ENCODE data around the gene ALG9. TPM values are rescaled to one million over a fixed set of nuclear protein-coding genes. Genes with fewer than 3 reads are reported as not detected.

ALG9 gene
- total RNA-seq, 2 donors from 2014 or later = 24.9 to 26.5 TPM

DNA sequence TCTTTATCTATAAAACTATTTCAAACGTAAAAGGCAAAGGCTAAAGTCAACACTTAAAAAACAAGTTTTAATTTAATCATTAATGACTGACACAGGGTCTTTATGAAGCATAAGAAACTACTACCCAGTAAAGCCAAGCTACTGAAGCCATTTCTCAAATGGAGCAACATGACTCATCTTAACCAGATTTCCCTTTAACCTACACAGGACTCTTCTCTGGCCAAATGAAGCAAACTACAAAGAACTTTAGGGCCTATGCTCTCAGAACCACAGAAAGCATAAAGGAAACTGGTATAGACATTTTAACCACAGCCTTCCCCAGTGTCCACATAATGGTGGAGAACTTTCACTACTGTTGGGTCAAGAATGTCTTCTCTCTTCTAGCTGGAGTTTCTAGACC is 34.7 kb downstream of the ALG9 start:
- no peaks in the 10 kb centered on the region for H3K27me3 ChIP-seq (replicated peaks; ENCODE audit: insufficient read depth)
- no peak for DNase-seq (ENCODE audit: low spot score)
- no peaks in the 10 kb centered on the region for H3K4me1 ChIP-seq (replicated peaks)
- H3K36me3 ChIP-seq = no peaks in the 10 kb centered on the region
- TF ChIP-seq, protein P1, sequence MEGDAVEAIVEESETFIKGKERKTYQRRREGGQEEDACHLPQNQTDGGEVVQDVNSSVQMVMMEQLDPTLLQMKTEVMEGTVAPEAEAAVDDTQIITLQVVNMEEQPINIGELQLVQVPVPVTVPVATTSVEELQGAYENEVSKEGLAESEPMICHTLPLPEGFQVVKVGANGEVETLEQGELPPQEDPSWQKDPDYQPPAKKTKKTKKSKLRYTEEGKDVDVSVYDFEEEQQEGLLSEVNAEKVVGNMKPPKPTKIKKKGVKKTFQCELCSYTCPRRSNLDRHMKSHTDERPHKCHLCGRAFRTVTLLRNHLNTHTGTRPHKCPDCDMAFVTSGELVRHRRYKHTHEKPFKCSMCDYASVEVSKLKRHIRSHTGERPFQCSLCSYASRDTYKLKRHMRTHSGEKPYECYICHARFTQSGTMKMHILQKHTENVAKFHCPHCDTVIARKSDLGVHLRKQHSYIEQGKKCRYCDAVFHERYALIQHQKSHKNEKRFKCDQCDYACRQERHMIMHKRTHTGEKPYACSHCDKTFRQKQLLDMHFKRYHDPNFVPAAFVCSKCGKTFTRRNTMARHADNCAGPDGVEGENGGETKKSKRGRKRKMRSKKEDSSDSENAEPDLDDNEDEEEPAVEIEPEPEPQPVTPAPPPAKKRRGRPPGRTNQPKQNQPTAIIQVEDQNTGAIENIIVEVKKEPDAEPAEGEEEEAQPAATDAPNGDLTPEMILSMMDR (IDR thresholded peaks at IDR 0.05) = no peak
- TF ChIP-seq POLR2AphosphoS5 (IDR thresholded peaks at IDR 0.05) = no peak
- no peak for TF ChIP-seq POLR2A (IDR thresholded peaks at IDR 0.05)
- WGBS = 47% methylated on average over 1 of the region's 1 CpG
- H3K4me3 ChIP-seq = no peak overlapping the region
- H3K27ac ChIP-seq = no peak overlapping the region
- intact Hi-C loops (cut with DNase I) = no loop called here
- H3K9me3 ChIP-seq = no peaks in the 10 kb centered on the region

DNA sequence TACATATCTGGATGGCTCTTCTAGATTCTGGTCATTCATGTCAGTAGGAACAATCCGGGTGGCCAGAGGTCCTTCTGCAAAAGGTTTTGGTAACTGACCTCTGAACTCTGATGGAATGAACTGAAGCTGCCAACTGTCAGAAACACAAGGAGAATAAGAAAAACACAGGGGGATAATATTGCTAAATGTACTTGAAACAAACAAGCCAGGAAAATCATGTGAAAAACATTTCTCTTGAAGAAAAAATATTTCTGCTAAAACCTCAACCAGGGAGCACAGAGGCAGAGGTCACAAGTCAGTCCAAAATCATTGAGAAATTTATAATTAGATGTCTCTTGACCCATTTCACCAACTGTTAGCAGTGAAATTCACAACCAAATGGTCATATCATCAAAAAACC is 35.2 kb downstream of the ALG9 start:
- 96% methylated on average over 1 of the region's 1 CpG for WGBS
- H3K27me3 ChIP-seq (replicated peaks; ENCODE audit: insufficient read depth) = no peaks in the 10 kb centered on the region
- no peak for DNase-seq (ENCODE audit: low spot score)
- intact Hi-C loops (cut with DNase I) = no loop called here
- H3K27ac ChIP-seq = no peak overlapping the region
- H3K36me3 ChIP-seq = no peaks in the 10 kb centered on the region
- H3K9me3 ChIP-seq = no peaks in the 10 kb centered on the region
- no peak for TF ChIP-seq POLR2AphosphoS5 (IDR thresholded peaks at IDR 0.05)
- no peak for TF ChIP-seq POLR2A (IDR thresholded peaks at IDR 0.05)
- TF ChIP-seq, protein P1 (IDR thresholded peaks at IDR 0.05) = no peak
- no peaks in the 10 kb centered on the region for H3K4me1 ChIP-seq (replicated peaks)
- H3K4me3 ChIP-seq = no peak overlapping the region

DNA sequence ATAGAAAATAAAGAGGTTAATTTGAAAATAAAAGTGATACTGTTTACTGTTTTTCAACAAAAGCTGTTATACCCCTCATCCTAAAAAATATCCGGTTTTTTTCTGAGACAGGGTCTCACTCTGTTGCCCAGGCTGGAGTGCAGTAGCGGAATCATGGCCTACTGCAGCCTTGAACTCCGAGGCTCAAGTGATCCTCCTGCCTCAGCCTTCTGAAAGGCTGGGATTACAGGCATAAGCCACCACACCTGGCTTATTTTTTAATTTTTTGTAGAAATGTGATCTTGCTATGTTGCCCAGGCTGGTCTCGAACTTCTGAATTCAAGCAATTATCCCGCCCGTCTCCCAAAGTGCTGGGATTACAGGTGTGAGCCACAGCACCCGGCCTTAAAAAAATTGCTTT is 35.7 kb downstream of the ALG9 start:
- intact Hi-C loops (cut with DNase I) = no loop called here
- H3K27me3 ChIP-seq (replicated peaks; ENCODE audit: insufficient read depth) = no peaks in the 10 kb centered on the region
- no peak for DNase-seq (ENCODE audit: low spot score)
- H3K27ac ChIP-seq = no peak overlapping the region
- 96% methylated on average over 7 of the region's 7 CpGs for WGBS
- TF ChIP-seq, protein P1 (IDR thresholded peaks at IDR 0.05) = no peak
- TF ChIP-seq POLR2AphosphoS5 (IDR thresholded peaks at IDR 0.05) (no peak), POLR2A (IDR thresholded peaks at IDR 0.05) (no peak)
- H3K4me1 ChIP-seq (replicated peaks) = no peaks in the 10 kb centered on the region
- H3K36me3 ChIP-seq = no peaks in the 10 kb centered on the region
- no peaks in the 10 kb centered on the region for H3K9me3 ChIP-seq
- H3K4me3 ChIP-seq = no peak overlapping the region

DNA sequence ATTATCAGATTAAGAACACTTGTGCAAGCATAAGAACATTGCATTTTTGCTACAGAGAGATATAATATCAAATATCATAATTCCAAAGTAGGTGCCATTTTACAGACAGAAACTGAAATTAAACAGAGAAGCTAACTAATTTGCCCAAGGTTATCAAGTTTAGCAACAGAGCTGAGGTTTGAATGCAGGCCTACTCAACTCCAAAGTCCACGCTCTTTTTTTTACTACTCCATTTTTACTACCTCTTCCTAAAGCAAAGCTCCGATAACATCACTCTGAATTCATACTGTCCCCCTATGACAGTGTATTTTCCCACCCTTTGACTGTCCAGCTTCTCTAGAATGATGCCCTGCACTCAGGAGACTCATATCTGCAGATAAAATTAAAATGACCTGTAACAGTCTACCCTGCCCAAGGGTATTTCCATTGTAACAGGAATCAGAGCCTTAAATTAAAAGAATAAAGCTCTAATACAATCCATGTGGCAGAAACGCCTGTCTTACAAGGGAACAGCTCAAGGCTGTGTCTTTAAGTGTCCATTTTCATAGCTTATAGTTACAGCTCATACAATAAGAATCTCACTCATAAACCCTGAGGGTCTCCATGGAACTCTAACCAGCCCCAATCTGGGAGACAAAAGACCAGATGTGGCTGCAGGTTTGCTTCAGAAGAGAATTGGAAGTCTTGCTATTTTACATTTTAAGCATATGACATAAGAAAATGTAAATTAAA is 36.8 kb downstream of the ALG9 start:
- no peaks in the 10 kb centered on the region for H3K36me3 ChIP-seq
- no peaks in the 10 kb centered on the region for H3K4me1 ChIP-seq (replicated peaks)
- H3K27me3 ChIP-seq (replicated peaks; ENCODE audit: insufficient read depth) = no peaks in the 10 kb centered on the region
- WGBS = 79% methylated on average over 3 of the region's 3 CpGs
- DNase-seq (ENCODE audit: low spot score) = no peak
- no peak overlapping the region for H3K4me3 ChIP-seq
- H3K27ac ChIP-seq = no peak overlapping the region
- no peaks in the 10 kb centered on the region for H3K9me3 ChIP-seq
- no peak for TF ChIP-seq POLR2A (IDR thresholded peaks at IDR 0.05)
- intact Hi-C loops (cut with DNase I) = no loop called here

DNA sequence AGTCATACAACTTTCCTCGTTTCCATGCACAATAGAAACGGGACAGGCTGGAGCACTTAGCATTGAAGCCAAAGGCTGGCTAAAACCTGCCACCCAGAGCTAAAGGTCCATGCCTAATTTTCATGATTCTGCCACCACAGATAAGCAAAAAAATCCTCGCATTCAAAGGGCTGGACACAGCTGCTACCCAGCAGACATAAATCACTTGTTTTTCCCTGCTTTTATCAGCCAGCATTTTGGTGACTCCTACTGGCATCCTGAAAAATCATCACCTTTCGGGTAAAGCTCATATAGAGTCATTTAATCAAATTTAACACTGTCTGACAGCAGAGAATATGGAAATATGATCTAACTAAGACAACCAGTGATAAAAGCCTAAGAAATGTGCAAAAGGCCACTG is 37.9 kb downstream of the ALG9 start:
- Histone ChIP-seq H3K36me3 (no peaks in the 10 kb centered on the region), H3K27me3 (replicated peaks; ENCODE audit: insufficient read depth) (no peaks in the 10 kb centered on the region), H3K4me1 (replicated peaks) (no peaks in the 10 kb centered on the region), H3K9me3 (no peaks in the 10 kb centered on the region), H3K27ac (no peak overlapping the region), H3K4me3 (no peak overlapping the region)
- TF ChIP-seq POLR2A (IDR thresholded peaks at IDR 0.05) (no peak), POLR2AphosphoS5 (IDR thresholded peaks at IDR 0.05) (no peak)
- TF ChIP-seq, protein P1 (IDR thresholded peaks at IDR 0.05) = no peak
- no peak for DNase-seq (ENCODE audit: low spot score)
- whole genome bisulfite sequencing = 68% methylated on average over 4 of the region's 4 CpGs
- intact Hi-C loops (cut with DNase I) = no loop called here
